A549 treated with dexamethasone at 1 μM for 4 hours (cell line): Measurements from ENCODE around the gene VN1R2. TPM values are rescaled to one million over a fixed set of nuclear protein-coding genes. Genes with fewer than 3 reads are reported as not detected.

Experiments
- total RNA-seq: library from RNA; stranded (reverse); fragments of 200-300 nt; extraction: Qiagen RNA extraction; gene quantifications from 5 replicates; pipeline ENCODE4 v1.2.3, GENCODE V29; 2022

Gene VN1R2, protein sequence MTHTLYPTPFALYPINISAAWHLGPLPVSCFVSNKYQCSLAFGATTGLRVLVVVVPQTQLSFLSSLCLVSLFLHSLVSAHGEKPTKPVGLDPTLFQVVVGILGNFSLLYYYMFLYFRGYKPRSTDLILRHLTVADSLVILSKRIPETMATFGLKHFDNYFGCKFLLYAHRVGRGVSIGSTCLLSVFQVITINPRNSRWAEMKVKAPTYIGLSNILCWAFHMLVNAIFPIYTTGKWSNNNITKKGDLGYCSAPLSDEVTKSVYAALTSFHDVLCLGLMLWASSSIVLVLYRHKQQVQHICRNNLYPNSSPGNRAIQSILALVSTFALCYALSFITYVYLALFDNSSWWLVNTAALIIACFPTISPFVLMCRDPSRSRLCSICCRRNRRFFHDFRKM
- not detected in 5 replicates for total RNA-seq

GRCh38 chr19:53257715-53258342 is at the start of gene VN1R2:
VN1R2 (plus strand) TSS chr19:53258292; CDS start chr19:53258376, 84 bp downstream.

DNA sequence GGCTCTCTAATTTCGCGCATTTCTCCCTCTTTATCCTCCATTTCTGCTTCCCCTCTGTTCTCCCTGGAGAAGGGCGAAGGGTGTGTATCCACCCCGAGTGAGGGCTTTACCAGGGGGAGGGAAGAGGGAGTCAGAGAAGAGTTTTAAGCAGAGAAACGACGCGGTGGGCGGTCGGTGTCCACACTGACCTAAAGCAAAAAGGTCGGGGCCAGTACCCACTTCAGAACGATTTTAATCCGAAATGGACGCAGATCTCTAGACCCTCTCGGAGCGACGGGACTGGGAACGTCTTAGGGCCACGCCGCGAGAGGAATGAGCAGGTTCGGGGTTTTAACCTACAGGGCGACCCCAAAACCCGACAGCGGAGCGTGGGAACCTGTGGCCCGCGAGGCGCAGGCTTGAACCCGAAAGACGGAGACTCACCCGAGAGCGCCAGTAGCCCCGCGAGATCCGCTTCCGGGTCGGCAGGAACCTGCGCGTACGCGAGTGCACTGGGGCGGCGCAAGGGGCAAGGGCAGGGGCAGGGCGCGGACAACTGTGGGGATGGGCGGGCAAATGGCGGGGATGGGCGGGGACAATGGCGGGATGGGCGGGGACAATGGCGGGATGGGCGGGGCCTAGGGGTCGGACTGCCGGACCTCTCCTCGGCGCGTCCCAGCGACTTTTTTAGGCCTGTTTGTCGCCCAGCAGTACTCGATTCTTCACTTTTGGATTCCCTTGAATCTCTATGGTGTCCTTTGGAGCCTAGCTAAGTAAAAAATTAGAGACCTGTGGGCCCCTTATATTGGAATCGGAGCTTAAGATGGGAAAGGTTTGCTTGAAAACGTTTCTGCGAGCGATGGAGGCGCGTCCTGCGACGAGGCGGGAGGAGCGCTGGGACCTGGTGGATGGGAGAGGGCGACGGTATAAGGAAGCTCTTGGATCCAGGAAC is 3.4 kb upstream of the VN1R2 start, which contains the start of gene ZNF677:
Gene ZNF677, minus strand, starts transcription at position 463 of the 931 bp plus-strand sequence. CDS start 3,323 bp downstream, outside the sequence.

DNA sequence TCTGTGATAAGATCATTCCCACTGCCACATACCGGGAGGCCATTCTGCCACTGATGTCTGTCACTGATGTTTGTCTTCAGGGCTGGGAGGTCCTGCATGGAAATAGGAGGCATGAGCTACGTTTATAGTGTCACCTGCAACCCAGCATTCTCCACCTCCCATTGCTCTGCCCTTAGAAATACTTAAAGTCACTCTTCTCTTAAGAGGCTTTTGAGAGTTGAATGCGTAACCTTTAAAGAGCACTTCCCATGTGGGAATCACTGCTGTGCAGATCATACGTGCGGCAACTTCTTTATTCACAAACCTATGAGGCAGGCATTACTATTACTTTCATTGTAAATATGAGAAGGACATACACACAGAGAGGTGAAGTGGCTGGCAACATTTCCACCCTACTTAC is 9.5 kb downstream of the VN1R2 start, which contains the start of gene VN1R4:
Gene VN1R4, minus strand, starts transcription at position 101 of the 400 bp plus-strand sequence. Its CDS starts 58 bp downstream, at position 43.

Other genes starting within 250 kb of the VN1R2 start
- 0.04 TPM in 2 of 5 replicates, not detected in the others for gene ERVV-1, start 244.4 kb upstream of the VN1R2 start, total RNA-seq
- not detected in 5 replicates for gene ERVV-2, start 213.6 kb upstream of the VN1R2 start, total RNA-seq
- gene ZNF160, start 154.9 kb upstream of the VN1R2 start, total RNA-seq, result 7.8 to 10.7 TPM (median 8.6 TPM) in 5 replicates
- gene ZNF415, start 125.4 kb upstream of the VN1R2 start, total RNA-seq, result not detected in 5 replicates
- gene ZNF347, start 99.2 kb upstream of the VN1R2 start, total RNA-seq, result not detected in 5 replicates
- gene ZNF665, start 64.9 kb upstream of the VN1R2 start, total RNA-seq, result not detected in 5 replicates
- gene ZNF677, start 3.4 kb upstream of the VN1R2 start, total RNA-seq, result not detected in 5 replicates
- gene VN1R4, start 9.4 kb downstream of the VN1R2 start, total RNA-seq, result not detected in 5 replicates
- gene ZNF845, start 75.5 kb downstream of the VN1R2 start, total RNA-seq, result 3.4 to 4.8 TPM (median 4.5 TPM) in 5 replicates
- gene ZNF525, start 107.4 kb downstream of the VN1R2 start, total RNA-seq, result 0.19 to 0.40 TPM (median 0.29 TPM) in 5 replicates
- gene ZNF765, start 136.9 kb downstream of the VN1R2 start, total RNA-seq, result 3.7 to 5.1 TPM (median 4.7 TPM) in 5 replicates
- 6.9 to 8.6 TPM (median 7.6 TPM) in 5 replicates for gene ZNF761, start 173.7 kb downstream of the VN1R2 start, total RNA-seq
- 0.15 to 0.45 TPM (median 0.22 TPM) in 5 replicates for gene ZNF813, start 209.4 kb downstream of the VN1R2 start, total RNA-seq